Astrocyte (in vitro differentiated cells and primary cell): ENCODE results near the gene CKLF.

ENCODE experiments used
- CTCF ChIP-seq: IDR thresholded peaks from 2 replicates; pipeline ENCODE4 v1.5.1; 2011; ENCODE audit warnings: low read depth, mild to moderate bottlenecking, inconsistent platforms, low read length, moderate library complexity; ENCODE audit not compliant: insufficient read depth
- EZH2 ChIP-seq: IDR thresholded peaks from 2 replicates; pipeline ENCODE4 v1.6.1; 2012; ENCODE audit warnings: mild to moderate bottlenecking, low read length, inconsistent platforms; ENCODE audit not compliant: insufficient read depth

- TF ChIP-seq CTCF (no peak), EZH2 (no peak)
These were observed 35.9 kb upstream of the CKLF start for GRCh38 chr16:66516509-66516807.
